IMR-90 (cell line): ENCODE results near the gene SLC27A3. TPM values are rescaled to one million over a fixed set of nuclear protein-coding genes. Genes with fewer than 3 reads are reported as not detected.

Experiments
- ATAC-seq: fragments of 200-7000 bp; cut with Tn5 transposase; 2 replicates; pipeline ENCODE4 v1.9.1; 2020; ENCODE audit warnings: low read depth, mild to moderate bottlenecking, moderate library complexity
- BruUV-seq: library from RNA; stranded (reverse); fragments of 400-500 nt; replicated peaks from 2 replicates; lab custom pipeline; 2021; lab: Mats Ljungman, UMichigan
- CTCF ChIA-PET: fragments of 300-600 bp; formaldehyde crosslinking; extraction: SDS; loops from one replicate; lab custom pipeline; 2021; ENCODE audit warnings: antibody characterized with exemption; lab: Yijun Ruan, JAX
- POLR2A ChIA-PET: fragments of 300-600 bp; sonication (Branson Sonifier 250); formaldehyde crosslinking; loops from one replicate; lab custom pipeline; 2022; ENCODE audit warnings: antibody characterized with exemption; ENCODE audit not compliant: unreplicated experiment; lab: Charles Lee
- DNase-seq: peaks from one replicate; pipeline ENCODE4 v3.0.0; 2013
- H2AFZ ChIP-seq: replicated peaks from 2 replicates; pipeline ENCODE3; 2013; ENCODE audit warnings: low read length, mild to moderate bottlenecking; ENCODE audit not compliant: poor library complexity
- H2AK5ac ChIP-seq: 2 replicates; pipeline ENCODE4 v1.6.1; 2013; ENCODE audit warnings: low read depth, low read length, inconsistent platforms
- H2AK9ac ChIP-seq: replicated peaks from 2 replicates; pipeline ENCODE3; 2013; ENCODE audit warnings: mild to moderate bottlenecking, low read depth, low read length, moderate library complexity; ENCODE audit not compliant: poor library complexity
- H2BK120ac ChIP-seq: 2 replicates; pipeline ENCODE4 v1.6.1; 2013; ENCODE audit warnings: low read depth, low read length, inconsistent platforms
- H2BK15ac ChIP-seq: 3 replicates; pipeline ENCODE4 v1.6.1; 2013; ENCODE audit warnings: low read depth, low read length, inconsistent platforms
- H2BK20ac ChIP-seq: 2 replicates; pipeline ENCODE4 v1.6.1; 2013; ENCODE audit warnings: low read depth, mild to moderate bottlenecking, inconsistent platforms, low read length, moderate library complexity
- H2BK5ac ChIP-seq: 2 replicates; pipeline ENCODE4 v1.6.1; 2013; ENCODE audit warnings: mild to moderate bottlenecking, low read depth, low read length, inconsistent platforms; ENCODE audit not compliant: poor library complexity, severe bottlenecking
- H3K14ac ChIP-seq: replicated peaks from 2 replicates; pipeline ENCODE4 v1.6.1; 2013; ENCODE audit warnings: low read depth, low read length, inconsistent platforms
- H3K18ac ChIP-seq: 2 replicates; pipeline ENCODE4 v1.6.1; 2013; ENCODE audit warnings: low read depth, low read length, control low read depth
- H3K23ac ChIP-seq: 2 replicates; pipeline ENCODE4 v1.6.1; 2013; ENCODE audit warnings: low read depth, low read length, inconsistent platforms
- H3K27ac ChIP-seq: 2 replicates; pipeline ENCODE4 v1.5.1; 2013; ENCODE audit warnings: mild to moderate bottlenecking, control low read depth, low read length; ENCODE audit not compliant: insufficient read depth
- H3K27me3 ChIP-seq: 2 replicates; pipeline ENCODE4 v1.6.1; 2013; ENCODE audit warnings: low read length; ENCODE audit not compliant: control insufficient read depth, insufficient read depth
- H3K36me3 ChIP-seq: 2 replicates; pipeline ENCODE4 v1.6.1; 2013; ENCODE audit warnings: low read length, mixed read lengths; ENCODE audit not compliant: control insufficient read depth, insufficient read depth
- H3K4ac ChIP-seq: 2 replicates; pipeline ENCODE4 v1.6.1; 2013; ENCODE audit warnings: low read depth, low read length, inconsistent platforms
- H3K4me1 ChIP-seq: 2 replicates; pipeline ENCODE4 v1.6.1; 2013; ENCODE audit warnings: low read length, mixed read lengths; ENCODE audit not compliant: control insufficient read depth, insufficient read depth
- H3K4me2 ChIP-seq: 2 replicates; pipeline ENCODE4 v1.6.1; 2013; ENCODE audit warnings: low read depth, mild to moderate bottlenecking, control low read depth, low read length, moderate library complexity
- H3K4me3 ChIP-seq: 2 replicates; pipeline ENCODE4 v1.5.1; 2013; ENCODE audit warnings: low read depth, mild to moderate bottlenecking, control low read depth, low read length, moderate library complexity; ENCODE audit not compliant: insufficient read depth
- H3K56ac ChIP-seq: 2 replicates; pipeline ENCODE4 v1.6.1; 2013; ENCODE audit warnings: low read length, inconsistent platforms; ENCODE audit not compliant: insufficient read depth; ENCODE audit errors: extremely low read depth
- H3K79me1 ChIP-seq, 2 experiments: 2 replicates each; pipeline ENCODE4 v1.6.1; 2013; ENCODE audit warnings: low read length in 2 of 2, inconsistent platforms in 1 of 2, low read depth in 1 of 2
- H3K9ac ChIP-seq: 2 replicates; pipeline ENCODE4 v1.6.1; 2013; ENCODE audit warnings: low read depth, low read length, control low read depth
- H3K9me1 ChIP-seq: 2 replicates; pipeline ENCODE4 v1.6.1; 2013; ENCODE audit warnings: low read length, inconsistent platforms; ENCODE audit not compliant: insufficient read depth
- H3K9me3 ChIP-seq: 2 replicates; pipeline ENCODE4 v1.6.1; 2013; ENCODE audit warnings: low read length; ENCODE audit not compliant: control insufficient read depth, insufficient read depth
- H4K20me1 ChIP-seq: 2 replicates; pipeline ENCODE4 v1.6.1; 2013; ENCODE audit warnings: low read length, inconsistent platforms; ENCODE audit not compliant: insufficient read depth
- H4K5ac ChIP-seq: 2 replicates; pipeline ENCODE4 v1.6.1; 2013; ENCODE audit warnings: mild to moderate bottlenecking, low read depth, low read length, control low read depth
- H4K8ac ChIP-seq, 2 experiments: 2 replicates each; pipeline ENCODE4 v1.6.1; 2013; ENCODE audit warnings: low read depth in 2 of 2, low read length in 2 of 2, control low read depth in 1 of 2, inconsistent platforms in 1 of 2
- H4K91ac ChIP-seq: 2 replicates; pipeline ENCODE4 v1.6.1; 2013; ENCODE audit warnings: low read depth, low read length, inconsistent platforms; ENCODE audit not compliant: insufficient read depth
- CHD1 ChIP-seq: IDR thresholded peaks from 2 replicates; pipeline ENCODE4 v1.6.1; 2012; ENCODE audit warnings: low read depth, low read length, improper control_type of control experiment
- MAFK ChIP-seq: IDR thresholded peaks from 2 replicates; pipeline ENCODE4 v1.6.1; 2012; ENCODE audit warnings: low read depth, low read length, improper control_type of control experiment
- SMC3 ChIP-seq: fragments of 150-350 bp; IDR thresholded peaks from 2 replicates; pipeline ENCODE4 v1.6.1; 2016; ENCODE audit warnings: low read depth, mild to moderate bottlenecking, antibody characterized with exemption, low read length, moderate library complexity
- WGBS, 2 experiments: methylation state at CpG; one replicate each; pipeline versions ENCODE4 v1.1.5 to v1.1.7; 2013; ENCODE audit warnings: missing lambda C conversion rate in 2 of 2; ENCODE audit not compliant: insufficient read length in 1 of 2; ENCODE audit errors: extremely low coverage in 2 of 2; 5-methylcytosine and 5-hydroxymethylcytosine counted together
- dilution Hi-C: fragments of 300-500 bp; cut with HindIII; formaldehyde crosslinking; loops from one replicate; pipeline ENCODE4 v1.14.3; 2018; ENCODE audit warnings: low sequenced_read_pairs; ENCODE audit not compliant: unreplicated experiment
- in situ Hi-C: fragments of 300-500 bp; cut with MboI; formaldehyde crosslinking; loops from 3 replicates; pipeline ENCODE4 v1.14.3; 2019; ENCODE audit warnings: low sequenced_read_pairs, inconsistent platforms, mixed read lengths
- intact Hi-C: fragments of 100-400 bp; cut with micrococcal nuclease; formaldehyde crosslinking; loops from 2 replicates; pipeline ENCODE4 v1.10.0; 2022
- polyA plus RNA-seq, 3 experiments: library from polyadenylated mRNA; depleted of rRNA; stranded (reverse); fragments of >200 nt; gene quantifications; 2 replicates each; pipeline ENCODE4 v1.2.3, GENCODE V29; 2012; ENCODE audit warnings: low replicate concordance in 1 of 3
- total RNA-seq: library from RNA; depleted of rRNA; stranded (reverse); fragments of >200 nt; gene quantifications from 2 replicates; pipeline ENCODE4 v1.2.3, GENCODE V29; 2012
- TF ChIP-seq, protein P1 (sequence below): fragments of 150-350 bp; IDR thresholded peaks from 2 replicates; pipeline ENCODE4 v1.6.1; 2017; ENCODE audit warnings: mild to moderate bottlenecking, antibody characterized with exemption, low read length, low read depth

Gene SLC27A3
- total and polyA plus RNA-seq, 2 of the 4 experiments (the other 2 are of a cell fraction), result 3.2 to 9.3 TPM

DNA sequence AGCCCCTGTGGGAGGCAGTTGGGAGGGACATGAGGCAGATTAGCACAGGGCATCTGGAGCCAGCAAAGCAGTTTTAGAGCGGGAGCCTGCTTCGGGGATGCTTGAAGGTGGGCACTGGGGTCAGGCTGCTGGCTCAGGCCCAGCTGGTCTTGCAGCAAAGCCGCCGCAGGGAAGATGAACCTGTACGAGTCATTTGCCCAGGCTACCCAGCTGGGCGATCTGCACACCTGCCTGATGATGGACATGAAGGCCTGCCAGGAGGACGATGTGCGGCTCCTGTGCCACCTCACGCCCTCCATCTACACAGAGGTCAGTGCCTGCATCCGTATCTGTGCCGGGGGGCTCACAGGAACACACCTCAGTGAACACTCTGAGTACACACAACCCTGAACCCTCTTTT, 7.7 kb upstream of the SLC27A3 start:
- dilution Hi-C loops, result no loop called here

More for the DNA sequence above, 7.7 kb upstream of the SLC27A3 start:
- in situ Hi-C loops (no loop called here), intact Hi-C loops (no loop called here)
- no peak overlapping the region for H2AFZ ChIP-seq
- no peak overlapping the region for H3K18ac ChIP-seq
- no peak overlapping the region for H2AK9ac ChIP-seq
- ATAC-seq (no peak), DNase-seq (no peak)
- H3K9me1 ChIP-seq, result peaks cover 4% of the 10 kb centered on the region; the same call in 1 of the 2 replicates
- ChIA-PET POLR2A (interaction anchor here (0.5 kb wide), 1 partner anchor 27 kb away, joined by 4 read pairs; no protein-coding TSS in a partner anchor), CTCF (interaction anchor here (0.6 to 1.1 kb wide), 2 partner anchors 13 to 24 kb away, joined by 3 read pairs; no protein-coding TSS in a partner anchor)
- no peak overlapping the region for H3K27ac ChIP-seq
- H3K56ac ChIP-seq, result no peak overlapping the region
- no TSS peak for BruUV-seq
- no peaks in the 10 kb centered on the region for H3K4me1 ChIP-seq
- no peaks in the 10 kb centered on the region for H4K20me1 ChIP-seq
- no peak overlapping the region for H3K4me2 ChIP-seq
- no peak overlapping the region for H4K8ac ChIP-seq
- peaks cover 75% of the 10 kb centered on the region for H3K36me3 ChIP-seq
- TF ChIP-seq CHD1 (no peak), SMC3 (no peak), MAFK (no peak)
- TF ChIP-seq, protein P1, sequence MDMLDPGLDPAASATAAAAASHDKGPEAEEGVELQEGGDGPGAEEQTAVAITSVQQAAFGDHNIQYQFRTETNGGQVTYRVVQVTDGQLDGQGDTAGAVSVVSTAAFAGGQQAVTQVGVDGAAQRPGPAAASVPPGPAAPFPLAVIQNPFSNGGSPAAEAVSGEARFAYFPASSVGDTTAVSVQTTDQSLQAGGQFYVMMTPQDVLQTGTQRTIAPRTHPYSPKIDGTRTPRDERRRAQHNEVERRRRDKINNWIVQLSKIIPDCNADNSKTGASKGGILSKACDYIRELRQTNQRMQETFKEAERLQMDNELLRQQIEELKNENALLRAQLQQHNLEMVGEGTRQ, result no peak
- no peak overlapping the region for H4K5ac ChIP-seq
- H3K4ac ChIP-seq, result no peak overlapping the region
- WGBS, 2 experiments, result 100% methylated on average over 8 of the region's 11 CpGs; no CpG with 5 or more reads in 1 of the 2 experiments
- no peak overlapping the region for H2BK15ac ChIP-seq
- no peak overlapping the region for H3K14ac ChIP-seq
- H2BK120ac ChIP-seq, result no peak overlapping the region
- H3K4me3 ChIP-seq, result no peak overlapping the region
- no peak overlapping the region for H3K23ac ChIP-seq
- no peak overlapping the region for H2BK5ac ChIP-seq
- no peaks in the 10 kb centered on the region; a peak in 1 of 4 replicates for H3K79me1 ChIP-seq
- no peak overlapping the region for H2AK5ac ChIP-seq
- no peak overlapping the region for H2BK20ac ChIP-seq
- H4K91ac ChIP-seq, result no peak overlapping the region
- H3K9me3 ChIP-seq, result no peaks in the 10 kb centered on the region
- H3K27me3 ChIP-seq, result no peaks in the 10 kb centered on the region
- H3K9ac ChIP-seq, result no peak overlapping the region
